H1 (cell line): ENCODE measurements around the gene CEP70. TPM values are rescaled to one million over a fixed set of nuclear protein-coding genes. Genes with fewer than 3 reads are reported as not detected.

ENCODE experiments used
- ATF3 ChIP-seq: IDR thresholded peaks from 2 replicates; pipeline ENCODE4 v1.6.1; 2011; ENCODE audit warnings: low read depth, mild to moderate bottlenecking, low read length; ENCODE audit not compliant: insufficient read depth
- CBX8 ChIP-seq: fragments of 300-800, 300-1000 bp; sonication (generic); IDR thresholded peaks from 2 replicates; pipeline ENCODE4 v1.7.1; 2016; ENCODE audit warnings: low read depth, low read length, borderline replicate concordance
- CHD7 ChIP-seq: fragments of 300-600 bp; sonication (generic); IDR thresholded peaks from 2 replicates; pipeline ENCODE4 v1.7.1; 2012; ENCODE audit warnings: low read length, moderate library complexity, mild to moderate bottlenecking, inconsistent platforms; ENCODE audit not compliant: insufficient replicate concordance
- CREB1 ChIP-seq: IDR thresholded peaks from 2 replicates; pipeline ENCODE4 v1.6.1; 2012; ENCODE audit warnings: inconsistent platforms
- GTF2F1 ChIP-seq: IDR thresholded peaks from 2 replicates; pipeline ENCODE4 v1.6.1; 2012; ENCODE audit warnings: low read depth, low read length, improper control_type of control experiment, borderline replicate concordance
- MAFK ChIP-seq: IDR thresholded peaks from 2 replicates; pipeline ENCODE4 v1.6.1; 2012; ENCODE audit warnings: low read depth, mild to moderate bottlenecking, improper control_type of control experiment, low read length
- POLR2AphosphoS5 ChIP-seq: IDR thresholded peaks from 2 replicates; pipeline ENCODE4 v1.6.1; 2011; ENCODE audit warnings: low read depth, low read length
- SP2 ChIP-seq: IDR thresholded peaks from 2 replicates; pipeline ENCODE4 v1.6.1; 2012; ENCODE audit warnings: mild to moderate bottlenecking, low read length, inconsistent platforms
- USF2 ChIP-seq: IDR thresholded peaks from 2 replicates; pipeline ENCODE4 v1.6.1; 2011; ENCODE audit warnings: low read length, improper control_type of control experiment
- polyA plus RNA-seq, 7 experiments: library from polyadenylated mRNA; depleted of rRNA in 3 of 7; stranded (reverse) in 5 of 7; unstranded in 2 of 7; fragments of >200 nt in 5 of 7; fragments of 200-250 nt in 2 of 7; gene quantifications; 1 replicate in 5 of 7; 2 replicates in 1 of 7; 4 replicates in 1 of 7; pipeline versions ENCODE4 v1.2.1 to v1.2.3, GENCODE V29; 2011 to 2013; ENCODE audit warnings: missing spikeins in 2 of 7, mixed read lengths in 2 of 7
- total RNA-seq: library from RNA; stranded (reverse); fragmentation: NEBNext Ultra II Directional; extraction: Animal tissue kit (Norgen Biotek cat#: 25700); gene quantifications from 2 replicates; pipeline ENCODE4 v1.2.1, GENCODE V29; 2021

Gene CEP70
- total and polyA plus RNA-seq, 2 of the 8 experiments (the other 6 are each of a cell fraction or from before 2014, with no cell fraction given) = 3.9 to 26.2 TPM

- TF ChIP-seq CHD7 (no peak), USF2 (no peak), POLR2AphosphoS5 (no peak), MAFK (no peak), ATF3 (no peak), CBX8 (no peak), GTF2F1 (no peak), CREB1 (no peak), SP2 (no peak)
Observed at GRCh38 chr3:138497021-138497420, 97.0 kb downstream of the CEP70 start (continued).
